ENCODE data around the gene PRKG1. TPM values are rescaled to one million over a fixed set of nuclear protein-coding genes. Genes with fewer than 3 reads are reported as not detected.
A peak's percentile ranks its signal among the peaks of the same experiment; 100 is the strongest.

Gene PRKG1
- total and polyA plus RNA-seq, 7 experiments from 2014 or later, result 0.19 TPM; not detected in 6

GRCh38 chr10:51956822-51957221, 882.5 kb downstream of the PRKG1 start:
- no peaks in the 10 kb centered on the region for H3K4me1 Mint-ChIP-seq
- DNase-seq (no peak), ATAC-seq (no peak)
- H3K4me3 Mint-ChIP-seq, result no peak overlapping the region
- Histone ChIP-seq H3K9me3 (ENCODE audit: control insufficient read depth in 2 of 3, low read length in 3 of 3) (no peaks in the 10 kb centered on the region), H3K4me1 (ENCODE audit: control insufficient read depth in 2 of 2, insufficient read depth in 2 of 2, low read length in 2 of 2) (no peaks in the 10 kb centered on the region), H3K27ac (ENCODE audit: low read depth, low read length) (no peak overlapping the region), H3K27me3 (ENCODE audit: control insufficient read depth in 2 of 2, insufficient read depth in 2 of 2, low read length in 2 of 2) (no peaks in the 10 kb centered on the region), H3K4me3 (ENCODE audit: low read length) (no peak overlapping the region), H3K36me3 (ENCODE audit: control insufficient read depth in 2 of 3, insufficient read depth in 3 of 3, low read length in 3 of 3) (no peaks in the 10 kb centered on the region)
- H3K36me3 Mint-ChIP-seq, result no peaks in the 10 kb centered on the region
- H3K27me3 Mint-ChIP-seq, result peaks cover 0 to 23% (median 16%) of the 10 kb centered on the region in 5 donors
- no peak overlapping the region for H3K27ac Mint-ChIP-seq
- intact Hi-C loops (cut with micrococcal nuclease), result loop anchor here in 1 of 2 donors (10.0 kb wide), 1 partner anchor 258 kb away; no protein-coding TSS in a partner anchor
- H3K9me3 Mint-ChIP-seq, result no peaks in the 10 kb centered on the region
- ChIA-PET POLR2A (no interaction called here), CTCF (no interaction called here)

DNA sequence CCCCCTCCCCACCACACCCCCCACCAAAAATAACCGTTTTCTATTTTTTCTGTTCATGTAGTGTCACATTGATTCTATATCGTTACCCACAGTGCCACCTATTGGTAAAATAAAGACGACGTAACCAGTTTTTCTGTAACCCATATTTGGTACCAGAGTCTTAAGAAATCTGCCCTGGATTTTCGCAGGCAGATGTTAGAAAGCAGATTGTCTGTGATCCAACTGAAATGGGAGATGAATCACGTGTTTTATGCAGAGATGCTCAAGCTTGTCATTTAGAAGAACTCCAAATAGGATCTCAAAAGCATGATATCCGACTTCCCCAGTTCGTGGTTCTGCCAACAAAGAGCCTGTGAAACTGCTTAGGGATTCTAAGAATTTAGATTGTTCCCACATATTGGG, 886.2 kb downstream of the PRKG1 start:
- Mint-ChIP-seq H3K9me3 (no peaks in the 10 kb centered on the region), H3K27me3 (peaks cover 8 to 34% (median 21%) of the 10 kb centered on the region in 5 donors), H3K27ac (no peak overlapping the region), H3K36me3 (no peaks in the 10 kb centered on the region), H3K4me1 (no peaks in the 10 kb centered on the region), H3K4me3 (no peak overlapping the region)
- Histone ChIP-seq H3K27me3 (ENCODE audit: control insufficient read depth in 2 of 2, insufficient read depth in 2 of 2, low read length in 2 of 2) (no peaks in the 10 kb centered on the region), H3K36me3 (ENCODE audit: control insufficient read depth in 2 of 3, insufficient read depth in 3 of 3, low read length in 3 of 3) (no peaks in the 10 kb centered on the region), H3K9me3 (ENCODE audit: control insufficient read depth in 2 of 3, low read length in 3 of 3) (no peaks in the 10 kb centered on the region), H3K27ac (ENCODE audit: low read depth, low read length) (no peak overlapping the region), H3K4me3 (ENCODE audit: low read length) (no peak overlapping the region), H3K4me1 (ENCODE audit: control insufficient read depth in 2 of 2, insufficient read depth in 2 of 2, low read length in 2 of 2) (no peaks in the 10 kb centered on the region)
- intact Hi-C loops (cut with micrococcal nuclease), result loop anchor here (1.0 to 2.0 kb wide), 7 partner anchors 255 to 959 kb away; no protein-coding TSS in a partner anchor
- ChIA-PET POLR2A (no interaction called here), CTCF (interaction anchor here (0.7 to 3.1 kb wide), 4 partner anchors 21 to 953 kb away, joined by 3 to 17 read pairs (median 4); no protein-coding TSS in a partner anchor)
- peak in 6 of 9 donors; percentile 0 to 34 (median 19) for DNase-seq
- ATAC-seq, result no peak

DNA sequence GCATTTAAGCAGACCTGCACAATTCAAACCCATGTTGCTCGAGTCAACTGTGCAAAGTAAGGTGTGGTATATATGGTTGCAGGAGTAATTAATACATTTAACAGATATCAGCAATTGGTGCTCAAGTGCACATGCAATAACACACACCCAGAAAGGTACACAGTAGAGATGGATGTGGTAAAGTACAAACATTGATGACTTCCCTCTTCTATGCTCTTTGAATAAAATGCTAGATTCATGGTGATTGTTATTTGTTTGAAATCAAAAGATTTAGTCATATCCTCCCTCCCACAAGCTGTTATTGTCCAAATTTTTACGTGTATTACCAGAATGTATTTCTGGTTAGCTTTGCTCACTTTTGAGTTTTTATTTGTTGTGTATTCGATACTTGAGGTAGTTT, 887.1 kb downstream of the PRKG1 start:
- no peak for ATAC-seq

DNA sequence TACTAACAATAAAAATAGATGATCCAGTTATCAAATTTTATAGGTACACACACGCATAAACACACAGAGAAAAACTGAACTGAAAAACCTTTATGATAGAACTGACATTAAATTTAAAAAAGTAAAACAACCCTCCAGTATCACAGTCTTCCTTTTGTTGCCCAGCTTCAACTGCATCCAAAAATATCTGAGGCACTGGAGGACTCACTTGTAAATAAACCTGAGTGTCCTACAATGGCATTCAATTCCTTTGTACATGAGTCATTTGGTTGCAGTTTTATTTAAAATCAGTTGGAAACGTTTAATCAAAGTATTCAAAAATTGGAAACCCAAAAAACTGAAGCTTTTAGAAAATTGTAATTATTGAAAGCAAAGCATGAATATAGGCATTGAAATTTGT, 890.3 kb downstream of the PRKG1 start:
- Histone ChIP-seq H3K4me1 (ENCODE audit: control insufficient read depth in 2 of 2, insufficient read depth in 2 of 2, low read length in 2 of 2) (no peaks in the 10 kb centered on the region), H3K9me3 (ENCODE audit: control insufficient read depth in 2 of 3, low read length in 3 of 3) (no peaks in the 10 kb centered on the region), H3K36me3 (ENCODE audit: control insufficient read depth in 2 of 3, insufficient read depth in 3 of 3, low read length in 3 of 3) (no peaks in the 10 kb centered on the region), H3K27ac (ENCODE audit: low read depth, low read length) (no peak overlapping the region), H3K27me3 (ENCODE audit: control insufficient read depth in 2 of 2, insufficient read depth in 2 of 2, low read length in 2 of 2) (no peaks in the 10 kb centered on the region), H3K4me3 (ENCODE audit: low read length) (no peak overlapping the region)
- ATAC-seq (no peak), DNase-seq (no peak)
- H3K4me3 Mint-ChIP-seq, result no peak overlapping the region
- CTCF ChIA-PET, result interaction anchor here (0.6 kb wide), 1 partner anchor 910 kb away, joined by 3 read pairs; no protein-coding TSS in a partner anchor
- intact Hi-C loops (cut with micrococcal nuclease), result no loop called here
- H3K27me3 Mint-ChIP-seq, result peaks cover 2 to 23% (median 16%) of the 10 kb centered on the region in 5 donors
- H3K9me3 Mint-ChIP-seq, result peaks cover 0 to 6% (median 0%) of the 10 kb centered on the region in 11 donors
- no peaks in the 10 kb centered on the region for H3K4me1 Mint-ChIP-seq
- POLR2A ChIA-PET, result no interaction called here
- H3K27ac Mint-ChIP-seq, result no peak overlapping the region
- H3K36me3 Mint-ChIP-seq, result no peaks in the 10 kb centered on the region

More for the DNA sequence above, 887.1 kb downstream of the PRKG1 start:
- Histone ChIP-seq H3K4me3 (ENCODE audit: low read length) (no peak overlapping the region), H3K9me3 (ENCODE audit: control insufficient read depth in 2 of 3, low read length in 3 of 3) (no peaks in the 10 kb centered on the region), H3K27me3 (ENCODE audit: control insufficient read depth in 2 of 2, insufficient read depth in 2 of 2, low read length in 2 of 2) (no peaks in the 10 kb centered on the region), H3K36me3 (ENCODE audit: control insufficient read depth in 2 of 3, insufficient read depth in 3 of 3, low read length in 3 of 3) (no peaks in the 10 kb centered on the region), H3K27ac (ENCODE audit: low read depth, low read length) (no peak overlapping the region), H3K4me1 (ENCODE audit: control insufficient read depth in 2 of 2, insufficient read depth in 2 of 2, low read length in 2 of 2) (no peaks in the 10 kb centered on the region)
- CTCF ChIA-PET, result interaction anchor here (0.6 to 3.1 kb wide), 2 partner anchors 364 to 572 kb away, joined by 3 to 17 read pairs; no protein-coding TSS in a partner anchor
- Mint-ChIP-seq H3K27me3 (peaks cover 8 to 34% (median 21%) of the 10 kb centered on the region in 5 donors), H3K36me3 (no peaks in the 10 kb centered on the region), H3K9me3 (no peaks in the 10 kb centered on the region), H3K4me1 (no peaks in the 10 kb centered on the region), H3K4me3 (no peak overlapping the region), H3K27ac (no peak overlapping the region)
- POLR2A ChIA-PET, result no interaction called here
- intact Hi-C loops (cut with micrococcal nuclease), result loop anchor here (2.0 kb wide), 2 partner anchors 897 to 951 kb away; no protein-coding TSS in a partner anchor
- DNase-seq, result no peak

DNA sequence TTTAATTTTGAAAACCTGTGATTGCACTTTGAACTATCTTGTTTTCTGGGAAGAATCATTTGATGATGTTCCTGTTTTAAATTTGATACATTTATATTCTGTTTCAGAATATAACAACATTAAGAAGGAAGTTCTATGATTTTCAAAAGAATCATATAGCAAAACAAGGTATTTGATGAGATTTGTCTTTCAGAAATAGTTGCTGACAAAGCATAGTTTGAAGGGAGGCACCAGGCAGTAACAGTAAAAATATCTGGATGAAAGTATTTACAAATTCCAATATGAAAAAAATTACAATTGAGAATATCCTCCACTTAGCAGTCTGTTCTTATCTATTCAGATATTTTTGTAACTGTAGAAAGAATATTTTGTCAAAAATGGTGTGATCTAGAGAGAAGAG, 891.2 kb downstream of the PRKG1 start:
- Mint-ChIP-seq H3K4me1 (no peaks in the 10 kb centered on the region), H3K27ac (no peak overlapping the region), H3K4me3 (no peak overlapping the region), H3K27me3 (peaks cover 2 to 21% (median 15%) of the 10 kb centered on the region in 5 donors), H3K36me3 (no peaks in the 10 kb centered on the region), H3K9me3 (peaks cover 0 to 6% (median 0%) of the 10 kb centered on the region in 11 donors)
- no peaks in the 10 kb centered on the region for H3K4me1 ChIP-seq (ENCODE audit: control insufficient read depth in 2 of 2, insufficient read depth in 2 of 2, low read length in 2 of 2)
- no peak overlapping the region for H3K4me3 ChIP-seq (ENCODE audit: low read length)
- H3K9me3 ChIP-seq (ENCODE audit: control insufficient read depth in 2 of 3, low read length in 3 of 3), result no peaks in the 10 kb centered on the region
- no peak overlapping the region for H3K27ac ChIP-seq (ENCODE audit: low read depth, low read length)
- H3K36me3 ChIP-seq (ENCODE audit: control insufficient read depth in 2 of 3, insufficient read depth in 3 of 3, low read length in 3 of 3), result no peaks in the 10 kb centered on the region
- ATAC-seq (no peak), DNase-seq (no peak)
- ChIA-PET POLR2A (no interaction called here), CTCF (interaction anchor here (0.6 kb wide), 1 partner anchor 911 kb away, joined by 3 read pairs; no protein-coding TSS in a partner anchor)
- H3K27me3 ChIP-seq (ENCODE audit: control insufficient read depth in 2 of 2, insufficient read depth in 2 of 2, low read length in 2 of 2), result no peaks in the 10 kb centered on the region
- intact Hi-C loops (cut with micrococcal nuclease), result no loop called here

- H3K9me3 Mint-ChIP-seq, result peaks cover 0 to 2% (median 0%) of the 10 kb centered on the region in 11 donors
- peaks cover 0 to 4% (median 0%) of the 10 kb centered on the region in 5 donors for H3K27me3 Mint-ChIP-seq
- Histone ChIP-seq H3K36me3 (ENCODE audit: control insufficient read depth in 2 of 3, insufficient read depth in 3 of 3, low read length in 3 of 3) (no peaks in the 10 kb centered on the region), H3K27ac (ENCODE audit: low read depth, low read length) (no peak overlapping the region), H3K4me3 (ENCODE audit: low read length) (no peak overlapping the region), H3K9me3 (ENCODE audit: control insufficient read depth in 2 of 3, low read length in 3 of 3) (no peaks in the 10 kb centered on the region), H3K27me3 (ENCODE audit: control insufficient read depth in 2 of 2, insufficient read depth in 2 of 2, low read length in 2 of 2) (no peaks in the 10 kb centered on the region), H3K4me1 (ENCODE audit: control insufficient read depth in 2 of 2, insufficient read depth in 2 of 2, low read length in 2 of 2) (no peaks in the 10 kb centered on the region)
- ChIA-PET CTCF (no interaction called here), POLR2A (no interaction called here)
- ATAC-seq, result no peak
- H3K36me3 Mint-ChIP-seq, result no peaks in the 10 kb centered on the region
- no peak overlapping the region for H3K4me3 Mint-ChIP-seq
- H3K27ac Mint-ChIP-seq, result no peak overlapping the region
- no peak for DNase-seq
- intact Hi-C loops (cut with micrococcal nuclease), result no loop called here
- no peaks in the 10 kb centered on the region for H3K4me1 Mint-ChIP-seq
Measured at GRCh38 chr10:51972733-51973346, 898.6 kb downstream of the PRKG1 start.

DNA sequence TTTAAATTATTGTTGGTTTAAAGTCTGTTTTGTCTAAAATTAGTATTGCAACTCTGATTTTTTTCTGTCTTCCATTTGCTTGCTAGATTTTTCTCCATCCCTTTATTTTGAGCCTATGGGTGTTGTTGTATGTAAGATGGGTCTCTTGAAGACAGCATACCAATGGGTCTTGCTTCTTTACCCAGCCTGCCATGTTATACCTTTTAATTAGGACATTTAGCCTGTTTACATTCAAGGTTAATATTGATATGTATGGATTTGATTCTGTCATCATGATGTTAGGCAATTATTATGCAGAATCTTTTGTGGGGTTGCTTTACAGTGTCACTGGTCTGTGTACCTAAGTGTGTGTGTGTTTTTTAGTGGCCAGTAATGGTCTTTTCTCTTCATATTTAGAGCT, 906.5 kb downstream of the PRKG1 start:
- peaks cover 0 to 19% (median 3%) of the 10 kb centered on the region in 11 donors for H3K9me3 Mint-ChIP-seq
- Histone ChIP-seq H3K4me1 (ENCODE audit: control insufficient read depth in 2 of 2, insufficient read depth in 2 of 2, low read length in 2 of 2) (no peaks in the 10 kb centered on the region), H3K36me3 (ENCODE audit: control insufficient read depth in 2 of 3, insufficient read depth in 3 of 3, low read length in 3 of 3) (no peaks in the 10 kb centered on the region), H3K9me3 (ENCODE audit: control insufficient read depth in 2 of 3, low read length in 3 of 3) (no peaks in the 10 kb centered on the region), H3K4me3 (ENCODE audit: low read length) (no peak overlapping the region), H3K27ac (ENCODE audit: low read depth, low read length) (no peak overlapping the region), H3K27me3 (ENCODE audit: control insufficient read depth in 2 of 2, insufficient read depth in 2 of 2, low read length in 2 of 2) (no peaks in the 10 kb centered on the region)
- H3K27me3 Mint-ChIP-seq, result peaks cover 0 to 7% (median 0%) of the 10 kb centered on the region in 5 donors
- ChIA-PET POLR2A (no interaction called here), CTCF (no interaction called here)
- no peak overlapping the region for H3K27ac Mint-ChIP-seq
- no peak for ATAC-seq
- intact Hi-C loops (cut with micrococcal nuclease), result no loop called here
- no peak overlapping the region for H3K4me3 Mint-ChIP-seq
- no peaks in the 10 kb centered on the region for H3K36me3 Mint-ChIP-seq
- DNase-seq, result no peak
- no peaks in the 10 kb centered on the region for H3K4me1 Mint-ChIP-seq

Data from naive thymus-derived CD4-positive, alpha-beta T cell (primary cell).